ENCODE measurements around the gene CCDC126. TPM values are rescaled to one million over a fixed set of nuclear protein-coding genes. Genes with fewer than 3 reads are reported as not detected.
A peak's percentile ranks its signal among the peaks of the same experiment; 100 is the strongest.

Gene CCDC126
- total RNA-seq, 2 donors from 2014 or later, result 8.4 to 21.4 TPM

- no peaks in the 10 kb centered on the region for H3K4me1 ChIP-seq (replicated peaks)
- intact Hi-C loops (cut with DNase I), result no loop called here
- H3K36me3 ChIP-seq, result no peaks in the 10 kb centered on the region
- WGBS, result 91% methylated on average over 34 of the region's 34 CpGs
- TF ChIP-seq CTCF (IDR thresholded peaks at IDR 0.05) (no peak), POLR2AphosphoS5 (IDR thresholded peaks at IDR 0.05) (no peak), POLR2A (IDR thresholded peaks at IDR 0.05) (no peak)
- H3K27ac ChIP-seq, result no peak overlapping the region
- no peak overlapping the region for H3K4me3 ChIP-seq
- H3K27me3 ChIP-seq (replicated peaks; ENCODE audit: insufficient read depth), result no peaks in the 10 kb centered on the region
- no peaks in the 10 kb centered on the region for H3K9me3 ChIP-seq
- DNase-seq (ENCODE audit: low spot score), result no peak
These were observed 11.0 kb upstream of the CCDC126 start for GRCh38 chr7:23586159-23586558.

GRCh38 chr7:23590529-23590928 is 6.7 kb upstream of the CCDC126 start:
- DNase-seq (ENCODE audit: low spot score), result no peak
- 85% methylated on average over 1 of the region's 1 CpG for WGBS
- Histone ChIP-seq H3K9me3 (no peaks in the 10 kb centered on the region), H3K4me3 (no peak overlapping the region), H3K36me3 (no peaks in the 10 kb centered on the region), H3K27me3 (replicated peaks; ENCODE audit: insufficient read depth) (no peaks in the 10 kb centered on the region), H3K27ac (no peak overlapping the region), H3K4me1 (replicated peaks) (no peaks in the 10 kb centered on the region)
- intact Hi-C loops (cut with DNase I), result no loop called here
- TF ChIP-seq POLR2AphosphoS5 (IDR thresholded peaks at IDR 0.05) (no peak), POLR2A (IDR thresholded peaks at IDR 0.05) (no peak), CTCF (IDR thresholded peaks at IDR 0.05) (no peak)

GRCh38 chr7:23593706-23594105 is 3.5 kb upstream of the CCDC126 start:
- H3K27ac ChIP-seq, result no peak overlapping the region
- WGBS, result 84% methylated on average over 1 of the region's 1 CpG
- no peaks in the 10 kb centered on the region for H3K9me3 ChIP-seq
- no peaks in the 10 kb centered on the region for H3K4me1 ChIP-seq (replicated peaks)
- intact Hi-C loops (cut with DNase I), result no loop called here
- TF ChIP-seq POLR2A (IDR thresholded peaks at IDR 0.05) (no peak), POLR2AphosphoS5 (IDR thresholded peaks at IDR 0.05) (no peak), CTCF (IDR thresholded peaks at IDR 0.05) (no peak)
- no peaks in the 10 kb centered on the region for H3K27me3 ChIP-seq (replicated peaks; ENCODE audit: insufficient read depth)
- H3K36me3 ChIP-seq, result no peaks in the 10 kb centered on the region
- no peak overlapping the region for H3K4me3 ChIP-seq
- no peak for DNase-seq (ENCODE audit: low spot score)

GRCh38 chr7:23594879-23595604 is 2.1 kb upstream of the CCDC126 start:
- Histone ChIP-seq H3K36me3 (no peaks in the 10 kb centered on the region), H3K27me3 (replicated peaks; ENCODE audit: insufficient read depth) (no peaks in the 10 kb centered on the region), H3K27ac (no peak overlapping the region), H3K4me3 (no peak overlapping the region), H3K4me1 (replicated peaks) (no peaks in the 10 kb centered on the region), H3K9me3 (no peaks in the 10 kb centered on the region)
- intact Hi-C loops (cut with DNase I), result no loop called here
- no peak for TF ChIP-seq POLR2A (IDR thresholded peaks at IDR 0.05)
- TF ChIP-seq POLR2AphosphoS5 (IDR thresholded peaks at IDR 0.05), result no peak
- TF ChIP-seq CTCF (IDR thresholded peaks at IDR 0.05), result no peak
- no peak for DNase-seq (ENCODE audit: low spot score)

GRCh38 chr7:23598296-23598695 is 1.1 kb downstream of the CCDC126 start:
- Histone ChIP-seq H3K27ac (peak overlapping the region; percentile 93 to 95), H3K27me3 (replicated peaks; ENCODE audit: insufficient read depth) (no peaks in the 10 kb centered on the region), H3K9me3 (no peaks in the 10 kb centered on the region), H3K4me3 (peak overlapping the region; percentile 81 to 82), H3K36me3 (no peaks in the 10 kb centered on the region), H3K4me1 (replicated peaks) (no peaks in the 10 kb centered on the region)
- WGBS, result 59% methylated on average over 4 of the region's 4 CpGs
- no peak for DNase-seq (ENCODE audit: low spot score)
- TF ChIP-seq POLR2A (IDR thresholded peaks at IDR 0.05) (no peak), CTCF (IDR thresholded peaks at IDR 0.05) (no peak), POLR2AphosphoS5 (IDR thresholded peaks at IDR 0.05) (no peak)
- intact Hi-C loops (cut with DNase I), result no loop called here

All from prostate gland (tissue), 2 donors.